Adrenal gland (tissue), 12 donors: ENCODE measurements around the gene POLR2M. TPM values are rescaled to one million over a fixed set of nuclear protein-coding genes. Genes with fewer than 3 reads are reported as not detected.

Experiments
- DNase-seq, 7 donors: peaks; one replicate each; pipeline ENCODE4 v3.0.0-alpha.2; 2019 to 2020
- H3K27ac ChIP-seq, 5 donors: fragments of 200-600 bp; sonication (generic) in 4 of 5; 1 replicate in 3 of 5; 2 replicates in 2 of 5; pipeline versions ENCODE4 v1.5.1 to v1.8.0; 2016 to 2020; ENCODE audit warnings: mild to moderate bottlenecking in 1 of 5
- H3K27me3 ChIP-seq: fragments of 200-600 bp; 2 replicates; pipeline ENCODE4 v1.8.0; 2021
- H3K36me3 ChIP-seq, 2 donors: fragments of 200-600 bp; replicated peaks in 1 of 2; 1 replicate in 1 of 2; 2 replicates in 1 of 2; pipeline versions ENCODE4 v1.5.1 to v1.8.0; 2018 to 2022
- H3K4me1 ChIP-seq, 2 donors: fragments of 200-600 bp; replicated peaks in 1 of 2; 1 replicate in 1 of 2; 2 replicates in 1 of 2; pipeline versions ENCODE4 v1.5.1 to v1.8.0; 2018 to 2021
- H3K4me3 ChIP-seq, 4 donors: fragments of 200-600 bp; sonication (generic) in 3 of 4; one replicate each; pipeline ENCODE4 v1.5.1; 2016 to 2018
- H3K9me3 ChIP-seq, 3 donors: fragments of 200-600 bp; sonication (generic) in 1 of 3; replicated peaks in 1 of 3; 1 replicate in 2 of 3; 2 replicates in 1 of 3; pipeline versions ENCODE4 v1.5.1 to v1.8.0; 2016 to 2021
- CTCF ChIP-seq, 6 experiments: fragments of 450-650 bp in 4 of 6; fragments of 200-600 bp in 2 of 6; sonication (generic) in 1 of 6; IDR thresholded peaks; 1 replicate in 5 of 6; 2 replicates in 1 of 6; pipeline versions ENCODE4 v1.5.1 to v1.8.0; 2016 to 2021; ENCODE audit warnings: antibody characterized with exemption in 6 of 6, mild to moderate bottlenecking in 2 of 6, moderate library complexity in 1 of 6
- POLR2A ChIP-seq, 2 donors: fragments of 450-650 bp; IDR thresholded peaks; one replicate each; pipeline ENCODE4 v1.6.1; 2017; ENCODE audit warnings: antibody characterized with exemption in 2 of 2, mild to moderate bottlenecking in 2 of 2, moderate library complexity in 1 of 2
- whole genome bisulfite sequencing, 4 donors: extraction: QIAGEN DNeasy Blood & Tissue Kit in 2 of 4; methylation state at CpG; one replicate each; pipeline versions ENCODE4 v1.1.5 to v1.1.7; 2013 to 2017; 5-methylcytosine and 5-hydroxymethylcytosine counted together
- intact Hi-C, 2 donors: fragments of 100-400 bp; cut with DNase I; formaldehyde crosslinking; loops; one replicate each; pipeline versions ENCODE4 v1.14.1 to v1.15.0; 2022 to 2023
- polyA plus RNA-seq, 3 donors: library from polyadenylated mRNA; stranded (reverse); fragments of 200-250 nt in 2 of 3; fragments of 350-450 nt in 1 of 3; fragmentation: Illumina TruSeq in 1 of 3; extraction: RNeasy Lipid Tissue Mini Kit (QIAGEN cat#74804) in 1 of 3; gene quantifications; one replicate each; pipeline ENCODE4 v1.2.3, GENCODE V29; 2013 to 2014
- total RNA-seq, 9 donors: library from RNA; depleted of rRNA in 4 of 9; stranded (reverse); fragments of >200 nt in 4 of 9; fragments of 120-200 nt in 1 of 9; fragmentation: NEBNext Ultra II Directional in 1 of 9; extraction: Animal tissue kit (Norgen Biotek cat#: 25700) in 1 of 9; gene quantifications; one replicate each; pipeline versions ENCODE4 v1.1.0 to v1.2.4, GENCODE V29; 2013 to 2023
- donor health status: healthy with polysubstance abuse.
- donor health status: Bipolar disorder and iron deficiency.
- donor health status: DM: yes; HTN: yes; CAD: no.
- donor health status: DM: no; HTN: no; CAD: no.
- donor health status: DM: no; HTN: no; CAD: no.
- donor health status: DM: yes; HTN: yes; CAD: no.

POLR2M gene
- total and polyA plus RNA-seq, 12 donors = 21.0 to 404 (median 79.8) TPM

- H3K4me1 ChIP-seq = peaks cover 0 to 34% of the 10 kb centered on the region in 2 donors
- peaks cover 0 to 6% (median 0%) of the 10 kb centered on the region in 3 donors for H3K9me3 ChIP-seq
- peak overlapping the region in 1 of 5 donors; percentile 13 for H3K27ac ChIP-seq
- no peak for DNase-seq
- H3K4me3 ChIP-seq = no peak overlapping the region
- WGBS, 4 donors = 48 to 61% (median 55%) methylated on average over 10 of the region's 10 CpGs
- H3K36me3 ChIP-seq = no peaks in the 10 kb centered on the region
- no peaks in the 10 kb centered on the region for H3K27me3 ChIP-seq
- TF ChIP-seq POLR2A (IDR thresholded peaks at IDR 0.05) (no peak), CTCF (IDR thresholded peaks at IDR 0.05) (peak in 5 of 6 experiments; percentile 8 to 47 (median 34))
- intact Hi-C loops = no loop called here
Observed at GRCh38 chr15:57667171-57667849, 39.2 kb upstream of the POLR2M start.

GRCh38 chr15:57668016-57668415 lies 38.5 kb upstream of the POLR2M start:
- intact Hi-C loops = no loop called here
- 86 to 98% (median 90%) methylated on average over 4 of the region's 4 CpGs for WGBS, 4 donors
- H3K27me3 ChIP-seq = no peaks in the 10 kb centered on the region
- no peaks in the 10 kb centered on the region for H3K36me3 ChIP-seq
- H3K4me3 ChIP-seq = no peak overlapping the region
- TF ChIP-seq POLR2A (IDR thresholded peaks at IDR 0.05) (no peak), CTCF (IDR thresholded peaks at IDR 0.05) (no peak)
- peaks cover 0 to 34% of the 10 kb centered on the region in 2 donors for H3K4me1 ChIP-seq
- peaks cover 0 to 6% (median 0%) of the 10 kb centered on the region in 3 donors for H3K9me3 ChIP-seq
- DNase-seq = no peak
- no peak overlapping the region for H3K27ac ChIP-seq

DNA sequence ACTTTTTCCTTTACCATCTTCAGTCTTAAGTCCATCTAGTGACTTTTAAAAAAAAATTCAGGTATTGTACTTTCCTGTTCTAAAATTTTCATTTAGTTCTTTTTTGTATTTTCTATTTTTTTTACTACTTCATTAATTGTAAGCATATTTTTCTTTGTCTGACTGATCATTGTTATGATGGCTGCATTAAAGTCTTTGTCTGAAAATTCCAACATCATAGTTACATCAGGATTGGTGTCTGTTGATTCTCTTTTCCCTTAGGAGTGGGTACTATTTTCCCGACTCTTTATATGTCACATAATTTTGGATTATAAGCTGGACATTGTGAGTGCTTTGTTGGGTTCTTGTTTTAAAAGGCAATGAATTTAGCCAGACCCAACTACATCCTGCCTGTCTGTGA lies 34.9 kb upstream of the POLR2M start:
- Histone ChIP-seq H3K9me3 (peaks cover 0 to 6% (median 0%) of the 10 kb centered on the region in 3 donors), H3K4me1 (peaks cover 0 to 16% of the 10 kb centered on the region in 2 donors), H3K36me3 (peaks cover 0 to 9% of the 10 kb centered on the region in 2 donors), H3K4me3 (no peak overlapping the region), H3K27me3 (no peaks in the 10 kb centered on the region), H3K27ac (no peak overlapping the region)
- no peak for TF ChIP-seq CTCF (IDR thresholded peaks at IDR 0.05)
- TF ChIP-seq POLR2A (IDR thresholded peaks at IDR 0.05) = no peak
- intact Hi-C loops = no loop called here
- WGBS, 4 donors = 0% methylated on average over 1 of the region's 1 CpG
- DNase-seq = no peak

GRCh38 chr15:57675481-57676181 lies 30.9 kb upstream of the POLR2M start:
- H3K36me3 ChIP-seq = peaks cover 0 to 9% of the 10 kb centered on the region in 2 donors
- no peak for DNase-seq
- no peak overlapping the region for H3K4me3 ChIP-seq
- H3K4me1 ChIP-seq = peaks cover 0 to 18% of the 10 kb centered on the region in 2 donors
- TF ChIP-seq CTCF (IDR thresholded peaks at IDR 0.05) (no peak), POLR2A (IDR thresholded peaks at IDR 0.05) (no peak)
- intact Hi-C loops = no loop called here
- no peaks in the 10 kb centered on the region for H3K27me3 ChIP-seq
- 88 to 92% (median 92%) methylated on average over 9 of the region's 9 CpGs for WGBS, 4 donors
- H3K9me3 ChIP-seq = peaks cover 0 to 6% (median 0%) of the 10 kb centered on the region in 3 donors
- no peak overlapping the region for H3K27ac ChIP-seq
